Measurements from ENCODE around the gene HOXB6.

The HOXB6 gene

GRCh38 chr17:48578616-48579470, 25.9 kb downstream of the HOXB6 start:
- no peak for DNase-seq

DNA sequence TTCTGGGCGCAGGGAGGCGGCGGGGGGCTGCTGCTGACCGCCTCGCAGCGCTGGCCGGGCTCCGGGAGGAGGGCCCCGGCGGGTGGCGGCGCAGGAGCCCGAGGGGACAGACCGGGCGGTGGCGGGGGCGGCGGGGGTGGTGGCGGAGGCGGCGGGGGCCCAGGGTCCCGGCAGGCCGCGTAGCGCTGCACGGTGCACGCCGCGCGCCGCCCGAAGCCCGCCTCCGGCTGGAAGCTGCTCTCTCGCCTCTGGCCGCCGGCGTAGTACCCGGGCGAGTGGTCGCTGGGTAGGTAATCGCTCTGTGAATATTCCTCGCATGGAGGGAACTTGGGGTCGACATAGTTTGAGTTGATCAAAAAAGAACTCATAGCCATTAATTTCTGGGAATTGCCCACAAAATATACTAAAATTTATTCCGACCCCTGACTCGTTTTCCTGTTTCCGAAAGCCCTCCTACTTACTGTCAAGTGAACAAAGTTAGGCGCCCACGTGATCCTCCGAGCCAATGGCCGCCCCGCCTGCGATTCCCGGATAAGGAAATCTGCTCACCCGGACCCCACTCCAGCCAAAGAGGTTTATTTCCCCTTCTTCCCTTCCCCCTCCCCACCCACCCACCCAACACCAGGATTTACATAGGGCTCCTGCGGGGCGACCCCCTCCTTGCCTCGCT, 26.7 kb downstream of the HOXB6 start, which contains the start of gene HOXB4:
Gene HOXB4 (minus strand): TSS at position 405 of the 670 bp plus-strand sequence. CDS start 31 bp downstream, at position 374.
- DNase-seq, result peak; percentile 32

DNA sequence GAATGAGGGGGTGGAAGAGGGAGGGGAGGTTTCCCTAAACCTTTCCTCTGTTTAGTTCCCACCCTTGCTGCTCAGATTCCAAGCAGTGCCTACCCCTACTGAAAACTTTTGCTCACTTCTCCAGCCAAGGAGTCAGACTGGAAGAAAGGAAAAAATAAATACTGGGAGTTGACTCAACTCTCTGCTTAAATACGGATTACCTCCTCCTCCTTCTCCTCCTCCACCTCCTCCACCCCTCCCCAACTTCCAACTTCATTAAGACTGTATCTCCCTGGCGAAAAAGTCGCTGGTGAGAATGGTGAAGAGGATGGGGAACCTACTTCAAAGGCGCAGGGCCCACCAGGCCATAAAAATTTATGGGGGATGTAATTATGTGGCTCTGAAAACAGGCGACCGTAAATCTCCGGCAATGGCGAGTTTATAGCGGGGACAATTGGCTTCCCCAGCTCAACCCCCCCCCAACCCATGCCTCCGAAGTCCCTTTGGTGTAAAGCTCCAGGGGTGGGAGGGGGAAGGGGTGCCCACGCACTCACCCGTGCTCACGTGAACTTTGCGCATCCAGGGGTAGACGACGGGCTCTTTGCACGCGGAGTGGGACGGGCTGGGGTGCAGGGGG, 27.3 kb downstream of the HOXB6 start:
- DNase-seq, result no peak

DNA sequence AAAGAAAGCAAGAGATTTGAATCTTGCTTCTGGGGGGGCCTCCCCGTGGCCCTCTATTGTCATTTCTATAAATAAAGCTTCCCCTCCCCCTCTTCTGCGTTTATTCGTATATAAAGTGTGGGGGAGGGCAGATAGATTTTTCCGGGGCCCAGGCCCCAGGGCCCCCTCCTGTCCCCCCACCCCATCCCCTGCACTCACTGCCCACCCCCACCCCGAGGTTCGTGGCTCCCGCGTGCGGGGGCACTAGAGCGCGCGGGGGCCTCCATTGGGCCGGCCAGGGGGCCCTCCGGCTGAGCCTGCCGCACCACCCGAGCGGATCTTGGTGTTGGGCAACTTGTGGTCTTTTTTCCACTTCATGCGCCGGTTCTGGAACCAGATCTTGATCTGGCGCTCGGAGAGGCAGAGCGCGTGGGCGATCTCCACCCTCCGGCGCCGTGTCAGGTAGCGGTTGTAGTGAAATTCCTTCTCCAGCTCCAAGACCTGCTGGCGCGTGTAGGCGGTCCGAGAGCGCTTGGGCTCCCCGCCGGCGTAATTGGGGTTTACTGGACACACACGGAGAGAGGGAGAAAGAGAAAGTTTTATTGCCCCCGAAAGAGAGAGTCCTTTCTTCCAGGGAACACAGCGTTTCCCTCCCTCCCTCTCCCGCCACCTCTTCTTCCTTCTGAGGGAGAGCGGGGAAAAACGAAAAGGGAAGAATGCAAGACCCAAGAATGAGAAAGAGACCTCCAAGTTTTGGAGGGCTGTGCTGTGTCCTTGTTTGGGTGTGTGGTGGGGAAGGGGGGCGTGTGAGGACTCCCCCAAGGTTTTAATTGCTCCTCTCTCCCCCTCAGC, 28.1 kb downstream of the HOXB6 start:
- DNase-seq, result no peak

DNA sequence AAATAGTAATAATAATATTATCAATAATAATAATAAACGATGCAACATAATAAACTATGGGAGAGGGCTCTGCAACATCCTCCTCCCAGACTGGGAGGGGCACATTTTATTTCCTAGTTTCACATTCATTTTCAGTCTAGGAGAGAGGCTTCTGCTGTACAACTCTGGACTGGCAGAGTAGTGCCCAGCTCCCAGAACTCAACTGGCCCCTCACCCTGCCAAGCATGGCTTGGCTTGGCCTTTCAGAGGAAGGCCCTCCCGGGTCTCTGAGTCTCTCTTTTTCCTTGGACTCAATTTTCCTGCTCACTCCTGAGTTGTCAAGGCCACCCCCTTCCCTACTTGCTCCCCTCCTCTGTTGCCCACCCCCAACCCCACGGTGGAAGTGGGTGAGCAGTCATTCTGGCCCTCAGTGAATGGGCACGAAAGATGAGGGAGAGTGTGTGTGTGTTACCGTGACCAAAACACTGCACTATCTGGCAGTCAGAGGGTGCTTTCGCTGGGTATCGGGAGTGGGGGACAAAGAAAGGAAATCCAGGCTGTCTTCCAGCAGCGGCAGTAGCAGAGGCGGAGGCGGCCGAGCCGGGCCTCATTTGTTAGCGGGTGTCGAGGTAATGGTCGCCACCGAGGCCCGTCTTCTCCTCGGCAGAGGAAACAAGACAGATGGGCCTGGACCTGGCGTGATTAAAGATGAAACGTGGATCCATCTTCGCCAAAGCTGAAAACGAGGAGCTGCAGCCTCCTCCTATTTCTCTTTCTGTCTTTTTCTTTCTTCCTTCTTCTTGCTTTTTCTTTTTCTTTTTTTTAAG, 28.9 kb downstream of the HOXB6 start:
- no peak for DNase-seq

GRCh38 chr17:48575066-48575582, 29.7 kb downstream of the HOXB6 start:
- no peak for DNase-seq

GRCh38 chr17:48574505-48575065, 30.2 kb downstream of the HOXB6 start:
- no peak for DNase-seq

GRCh38 chr17:48571826-48572417, 32.9 kb downstream of the HOXB6 start:
- no peak for DNase-seq

DNA sequence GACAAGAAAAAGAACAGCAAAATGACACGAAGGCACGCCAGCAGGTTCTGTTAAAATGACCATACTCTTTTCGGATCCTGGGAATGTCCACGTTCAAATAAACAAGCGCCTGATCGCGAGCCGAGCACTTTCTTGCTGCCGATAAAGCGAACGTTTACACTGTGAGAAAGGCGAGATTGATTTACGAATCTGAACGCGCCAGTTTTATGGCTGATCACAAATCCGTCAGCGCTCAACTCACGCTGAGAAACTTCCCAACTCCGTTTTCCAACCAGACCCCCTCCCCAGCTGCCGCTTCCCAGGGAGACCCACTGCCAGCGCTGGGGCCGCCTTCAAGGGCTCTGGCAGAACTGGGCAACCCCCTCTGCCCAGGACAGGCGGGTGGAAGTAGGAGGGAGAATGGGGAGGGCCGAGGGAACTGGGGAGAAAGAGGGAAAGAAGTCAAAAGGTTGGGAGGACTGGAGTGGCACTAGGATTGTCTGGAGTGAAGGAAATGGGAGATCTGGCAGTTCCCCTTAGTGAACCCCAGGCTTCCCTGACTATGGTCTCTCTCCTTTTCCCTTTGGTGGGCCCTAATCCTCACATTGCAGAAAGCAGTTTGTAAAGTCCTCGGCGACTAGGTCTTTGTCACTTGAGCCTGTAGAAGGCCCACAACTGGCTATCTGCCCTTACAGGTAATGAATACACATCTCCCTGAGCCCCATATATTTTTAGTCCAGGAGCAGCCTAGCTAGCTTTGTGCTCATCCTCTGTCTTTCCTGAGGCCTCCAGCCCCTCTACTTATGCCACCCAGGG, 33.6 kb downstream of the HOXB6 start:
- DNase-seq, result no peak

DNA sequence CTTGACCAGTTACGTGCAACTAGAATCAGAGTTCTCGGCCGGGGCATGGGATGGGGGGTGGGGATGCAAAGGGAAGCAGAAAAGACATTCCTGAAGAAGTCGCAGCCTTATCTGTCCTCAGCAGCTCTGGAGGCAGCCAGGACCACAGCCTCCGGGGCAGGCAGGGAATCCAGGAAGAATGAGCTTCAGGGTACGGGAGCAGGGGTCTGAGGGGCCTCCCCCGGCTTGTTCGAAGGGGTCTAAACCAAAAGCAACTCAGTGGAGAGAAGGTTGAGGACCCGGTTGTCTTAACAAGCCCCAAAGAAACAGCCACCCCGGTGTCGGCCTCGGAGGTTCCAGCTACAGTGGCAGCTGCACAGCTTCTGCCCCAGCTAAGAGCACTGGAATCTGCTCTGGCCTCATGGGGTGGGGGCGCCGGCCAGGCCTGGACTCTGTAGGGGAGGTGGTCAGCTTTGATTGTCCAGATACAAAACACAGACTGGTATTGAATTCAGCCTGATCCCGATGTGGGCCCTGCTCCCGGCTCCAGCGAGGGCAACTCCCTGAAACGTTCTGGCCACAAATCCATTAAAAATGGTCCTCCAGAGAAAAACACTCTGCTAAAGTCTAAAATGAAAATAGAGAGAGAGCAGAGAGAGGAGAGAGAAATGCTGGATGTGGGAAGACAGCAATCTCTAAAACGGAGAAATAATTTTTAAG, 34.3 kb downstream of the HOXB6 start:
- no peak for DNase-seq

- DNase-seq, result no peak
Observed at GRCh38 chr17:48569674-48570324, 35.0 kb downstream of the HOXB6 start.

DNA sequence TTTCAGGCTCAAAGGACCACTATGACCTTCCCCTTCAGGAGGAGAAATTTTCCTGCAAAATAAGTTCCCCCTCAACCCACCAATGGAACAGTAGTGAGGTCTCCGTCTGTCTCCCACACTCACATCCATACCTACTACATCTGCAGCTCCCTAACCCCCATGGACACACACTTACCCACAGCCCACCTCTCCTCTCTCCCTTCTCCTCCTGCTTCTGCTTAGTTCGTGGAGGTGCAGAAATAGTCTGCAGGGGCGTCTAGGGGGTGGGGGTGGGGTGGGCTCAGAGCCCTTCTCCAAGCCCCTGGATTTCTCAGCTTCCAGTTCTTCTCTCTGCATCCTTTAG, 35.6 kb downstream of the HOXB6 start:
- DNase-seq, result no peak

GRCh38 chr17:48568499-48569239, 36.1 kb downstream of the HOXB6 start:
- DNase-seq, result no peak

- no peak for DNase-seq
Observed at GRCh38 chr17:48567646-48568354, 37.0 kb downstream of the HOXB6 start.

DNA sequence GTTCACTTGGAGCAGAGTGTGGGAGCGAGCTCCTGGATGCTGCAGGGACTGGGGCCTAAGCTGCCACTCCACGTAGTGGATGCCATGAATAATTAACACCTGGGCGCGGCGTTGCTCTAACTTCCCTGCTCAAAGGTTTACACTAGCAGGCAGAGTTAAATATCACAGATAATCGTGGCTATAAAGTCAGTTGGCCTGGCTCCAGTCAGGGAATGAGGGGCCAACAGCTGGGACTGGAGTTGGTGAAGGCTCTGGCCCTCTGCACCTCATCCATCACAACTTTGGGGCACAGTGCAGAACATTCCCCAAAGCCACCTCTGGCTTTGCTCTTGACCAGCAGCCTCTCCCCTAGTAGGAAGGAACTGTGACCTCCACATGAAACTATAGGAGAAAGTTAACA, 37.6 kb downstream of the HOXB6 start:
- DNase-seq, result no peak

DNA sequence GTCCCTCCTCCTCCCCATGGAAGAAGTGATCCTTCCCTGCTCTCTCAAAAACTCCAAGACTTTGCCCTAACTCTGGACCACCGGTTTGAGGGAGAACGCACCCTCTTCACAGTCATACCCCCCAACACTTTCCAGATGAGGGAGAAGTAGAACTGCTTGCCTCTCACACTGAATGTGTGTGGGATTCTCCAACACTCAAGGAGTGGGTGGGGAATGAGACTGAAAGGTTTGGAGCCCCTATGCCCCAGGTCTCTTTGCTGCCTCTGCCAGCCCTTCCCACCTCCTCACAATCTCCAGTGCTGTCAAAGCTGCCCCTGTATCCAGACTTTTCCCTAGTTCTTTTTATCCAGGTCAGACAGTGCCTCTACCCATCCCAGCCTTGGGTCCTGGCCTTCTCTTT, 38.1 kb downstream of the HOXB6 start:
- no peak for DNase-seq

GRCh38 chr17:48565925-48566710, 38.7 kb downstream of the HOXB6 start:
- DNase-seq, result no peak

Measured in CD4-positive, alpha-beta T cell treated with Interferon gamma for 1 hour (primary cell).